GM19372 (cell line): ENCODE data around the gene MDFIC2.
"Not testable (repeated sequence)": the region's sequence is repeated elsewhere in the genome, so short reads cannot be mapped to it uniquely, and the experiment has no call there.

Experiments used
- ATAC-seq: cut with Tn5 transposase; IDR thresholded peaks from one replicate; pipeline ENCODE4 v1.9.1; 2021; ENCODE audit warnings: mild to moderate bottlenecking, low read depth, moderate library complexity; ENCODE audit not compliant: unreplicated experiment

MDFIC2 gene

GRCh38 chr3:70264122-70264780 is 48.2 kb downstream of the MDFIC2 start:
- ATAC-seq: no peak

GRCh38 chr3:70261283-70261682 is 51.2 kb downstream of the MDFIC2 start:
- no peak for ATAC-seq

- no peak for ATAC-seq
Measured at GRCh38 chr3:70256566-70256965, 55.9 kb downstream of the MDFIC2 start.

- no peak for ATAC-seq
Measured at GRCh38 chr3:70250492-70250891, 61.9 kb downstream of the MDFIC2 start.

- ATAC-seq: no peak
Measured at GRCh38 chr3:70249509-70250160, 62.8 kb downstream of the MDFIC2 start.

- no peak for ATAC-seq
Measured at GRCh38 chr3:70248856-70249255, 63.6 kb downstream of the MDFIC2 start.

- no peak for ATAC-seq
Measured at GRCh38 chr3:70247955-70248354, 64.5 kb downstream of the MDFIC2 start.

GRCh38 chr3:70245746-70246525 is 66.5 kb downstream of the MDFIC2 start:
- ATAC-seq: no peak

GRCh38 chr3:70244422-70244821 is 68.0 kb downstream of the MDFIC2 start:
- ATAC-seq: no peak

GRCh38 chr3:70242297-70242882 is 70.0 kb downstream of the MDFIC2 start:
- ATAC-seq: no peak

- no peak for ATAC-seq
Measured at GRCh38 chr3:70233812-70234211, 78.6 kb downstream of the MDFIC2 start.

- no peak for ATAC-seq
Measured at GRCh38 chr3:70233112-70233511, 79.3 kb downstream of the MDFIC2 start.

- ATAC-seq: no peak
Measured at GRCh38 chr3:70231266-70231701, 81.2 kb downstream of the MDFIC2 start.

- no peak for ATAC-seq
Measured at GRCh38 chr3:70227437-70227836, 85.0 kb downstream of the MDFIC2 start.

GRCh38 chr3:70225146-70225545 is 87.3 kb downstream of the MDFIC2 start:
- no peak for ATAC-seq

- ATAC-seq: no peak
Measured at GRCh38 chr3:70224337-70224736, 88.1 kb downstream of the MDFIC2 start.

GRCh38 chr3:70218471-70218870 is 94.0 kb downstream of the MDFIC2 start:
- ATAC-seq: no peak

GRCh38 chr3:70211274-70211673 is 101.2 kb downstream of the MDFIC2 start:
- ATAC-seq: not testable (repeated sequence)

GRCh38 chr3:70201975-70202374 is 110.5 kb downstream of the MDFIC2 start:
- no peak for ATAC-seq

- no peak for ATAC-seq
Measured at GRCh38 chr3:70189884-70190473, 122.5 kb downstream of the MDFIC2 start.

- ATAC-seq: no peak
Measured at GRCh38 chr3:70186221-70186620, 126.2 kb downstream of the MDFIC2 start.
